Muscle of leg (tissue), 11 donors: ENCODE measurements around the gene TRIM9. TPM values are rescaled to one million over a fixed set of nuclear protein-coding genes. Genes with fewer than 3 reads are reported as not detected.
"Not testable (repeated sequence)": the region's sequence is repeated elsewhere in the genome, so short reads cannot be mapped to it uniquely, and the experiment has no call there.

ENCODE experiments used
- DNase-seq: peaks from one replicate; pipeline ENCODE4 v3.0.0; 2013
- H3K27ac ChIP-seq: one replicate; pipeline ENCODE4 v1.5.1; 2013; ENCODE audit warnings: mild to moderate bottlenecking, low read length, control low read depth
- H3K27me3 ChIP-seq: one replicate; pipeline ENCODE4 v1.6.1; 2013; ENCODE audit warnings: low read length; ENCODE audit not compliant: control insufficient read depth, insufficient read depth
- H3K36me3 ChIP-seq: one replicate; pipeline ENCODE4 v1.6.1; 2013; ENCODE audit warnings: low read length; ENCODE audit not compliant: control insufficient read depth, insufficient read depth
- H3K4me1 ChIP-seq: one replicate; pipeline ENCODE4 v1.6.1; 2013; ENCODE audit warnings: low read length; ENCODE audit not compliant: control insufficient read depth, insufficient read depth
- H3K4me3 ChIP-seq: one replicate; pipeline ENCODE4 v1.5.1; 2013; ENCODE audit warnings: low read length, control low read depth
- H3K9me3 ChIP-seq: replicated peaks from 2 replicates; pipeline ENCODE4 v1.6.1; 2013; ENCODE audit warnings: low read depth, low read length; ENCODE audit not compliant: control insufficient read depth
- WGBS: methylation state at CpG from one replicate; pipeline ENCODE4 v1.1.5; 2013; ENCODE audit warnings: missing lambda C conversion rate; ENCODE audit not compliant: insufficient coverage; 5-methylcytosine and 5-hydroxymethylcytosine counted together
- polyA plus RNA-seq, 8 donors: library from polyadenylated mRNA; unstranded; fragments of 120-200 nt; gene quantifications; one replicate each; pipeline versions ENCODE4 v1.2.1 to v1.2.3, GENCODE V29; 2013; ENCODE audit warnings: inconsistent platforms in 1 of 8, low replicate concordance in 1 of 8; ENCODE audit not compliant: insufficient read length in 8 of 8, insufficient read depth in 1 of 8
- total RNA-seq: library from RNA; stranded (reverse); fragments of 120-200 nt; gene quantifications from one replicate; pipeline ENCODE4 v1.2.4, GENCODE V29; 2013

TRIM9 gene
- total and polyA plus RNA-seq, 9 donors = 0.29 to 1.9 (median 1.0) TPM

GRCh38 chr14:50997712-50998111, 97.2 kb downstream of the TRIM9 start:
- WGBS = 97% methylated on average over 3 of the region's 9 CpGs
- no peak overlapping the region for H3K4me3 ChIP-seq
- no peak overlapping the region for H3K27ac ChIP-seq
- H3K36me3 ChIP-seq = no peaks in the 10 kb centered on the region
- no peaks in the 10 kb centered on the region for H3K27me3 ChIP-seq
- no peaks in the 10 kb centered on the region for H3K4me1 ChIP-seq
- no peaks in the 10 kb centered on the region for H3K9me3 ChIP-seq
- DNase-seq = peak; percentile 33

- DNase-seq, H3K9me3 ChIP-seq, H3K4me3 ChIP-seq, H3K27me3 ChIP-seq, H3K36me3 ChIP-seq, H3K27ac ChIP-seq, H3K4me1 ChIP-seq: not testable (repeated sequence)
These were observed 100.7 kb downstream of the TRIM9 start for GRCh38 chr14:50994158-50994557.

GRCh38 chr14:50985859-50986331, 109.0 kb downstream of the TRIM9 start:
- no peaks in the 10 kb centered on the region for H3K36me3 ChIP-seq

GRCh38 chr14:50985124-50985858, 109.6 kb downstream of the TRIM9 start:
- no peak overlapping the region for H3K27ac ChIP-seq
- H3K4me1 ChIP-seq = no peaks in the 10 kb centered on the region
- no peak for DNase-seq
- H3K9me3 ChIP-seq = no peaks in the 10 kb centered on the region
- no peaks in the 10 kb centered on the region for H3K36me3 ChIP-seq
- 77% methylated on average over 11 of the region's 13 CpGs for WGBS
- no peak overlapping the region for H3K4me3 ChIP-seq
- H3K27me3 ChIP-seq = peaks cover 2% of the 10 kb centered on the region

More at GRCh38 chr14:50985859-50986331, 109.0 kb downstream of the TRIM9 start:
- Histone ChIP-seq H3K4me3 (no peak overlapping the region), H3K27me3 (peaks cover 2% of the 10 kb centered on the region), H3K4me1 (no peaks in the 10 kb centered on the region), H3K27ac (no peak overlapping the region), H3K9me3 (no peaks in the 10 kb centered on the region)
- 53% methylated on average over 9 of the region's 12 CpGs for whole genome bisulfite sequencing
- DNase-seq = no peak

- WGBS = no CpG with 5 or more reads among the region's 2 CpGs
- H3K27me3 ChIP-seq = peaks cover 2% of the 10 kb centered on the region
These were observed 110.7 kb downstream of the TRIM9 start for GRCh38 chr14:50984036-50984710.

GRCh38 chr14:50979941-50980850, 114.7 kb downstream of the TRIM9 start:
- Histone ChIP-seq H3K4me1 (no peaks in the 10 kb centered on the region), H3K27me3 (peaks cover 2% of the 10 kb centered on the region), H3K27ac (no peak overlapping the region), H3K36me3 (no peaks in the 10 kb centered on the region), H3K9me3 (no peaks in the 10 kb centered on the region), H3K4me3 (no peak overlapping the region)
- DNase-seq = peak; percentile 45
- 67% methylated on average over 1 of the region's 5 CpGs for WGBS

More at GRCh38 chr14:50984036-50984710, 110.7 kb downstream of the TRIM9 start:
- Histone ChIP-seq H3K9me3 (no peaks in the 10 kb centered on the region), H3K4me3 (no peak overlapping the region), H3K27ac (no peak overlapping the region), H3K36me3 (no peaks in the 10 kb centered on the region), H3K4me1 (no peaks in the 10 kb centered on the region)
- no peak for DNase-seq

- Histone ChIP-seq H3K36me3 (no peaks in the 10 kb centered on the region), H3K4me3 (no peak overlapping the region), H3K4me1 (no peaks in the 10 kb centered on the region), H3K27ac (no peak overlapping the region), H3K27me3 (peaks cover 2% of the 10 kb centered on the region), H3K9me3 (no peaks in the 10 kb centered on the region)
- DNase-seq = no peak
- whole genome bisulfite sequencing = 88% methylated on average over 1 of the region's 4 CpGs
These were observed 116.0 kb downstream of the TRIM9 start for GRCh38 chr14:50978888-50979287.

- WGBS = 88% methylated on average over 2 of the region's 3 CpGs
- H3K4me1 ChIP-seq = no peaks in the 10 kb centered on the region
- H3K27ac ChIP-seq = no peak overlapping the region
- no peak for DNase-seq
- no peak overlapping the region for H3K4me3 ChIP-seq
- peaks cover 2% of the 10 kb centered on the region for H3K27me3 ChIP-seq
- no peaks in the 10 kb centered on the region for H3K9me3 ChIP-seq
- no peaks in the 10 kb centered on the region for H3K36me3 ChIP-seq
These were observed 116.4 kb downstream of the TRIM9 start for GRCh38 chr14:50978529-50978871.

GRCh38 chr14:50977863-50978528, 116.9 kb downstream of the TRIM9 start:
- Histone ChIP-seq H3K4me3 (no peak overlapping the region), H3K4me1 (no peaks in the 10 kb centered on the region), H3K27ac (no peak overlapping the region), H3K27me3 (peaks cover 2% of the 10 kb centered on the region), H3K36me3 (no peaks in the 10 kb centered on the region), H3K9me3 (no peaks in the 10 kb centered on the region)
- no peak for DNase-seq
- WGBS = 72% methylated on average over 2 of the region's 3 CpGs
